ENCODE measurements around the gene PCDHGC4. TPM values are rescaled to one million over a fixed set of nuclear protein-coding genes. Genes with fewer than 3 reads are reported as not detected.
A peak's percentile ranks its signal among the peaks of the same experiment; 100 is the strongest.

The PCDHGC4 gene
- total RNA-seq, 1 donor from 2014 or later, result 4.0 TPM

- Mint-ChIP-seq H3K27me3 (peaks cover 26% of the 10 kb centered on the region), H3K4me1 (ENCODE audit: unreplicated experiment) (peaks cover 12% of the 10 kb centered on the region), H3K4me3 (no peak overlapping the region), H3K27ac (no peak overlapping the region), H3K9me3 (peaks cover 5% of the 10 kb centered on the region), H3K36me3 (peaks cover 44% of the 10 kb centered on the region)
- no peak for TF ChIP-seq CTCF (conservative IDR thresholded peaks at IDR 0.05)
- no peak for DNase-seq (ENCODE audit: extremely low spot score, unreplicated experiment)
Measured at GRCh38 chr5:141490771-141491170, 5.9 kb downstream of the PCDHGC4 start.

- peak overlapping the region; percentile 44 for H3K4me3 Mint-ChIP-seq
- H3K27me3 Mint-ChIP-seq, result peaks cover 24% of the 10 kb centered on the region
- peaks cover 41% of the 10 kb centered on the region for H3K36me3 Mint-ChIP-seq
- H3K27ac Mint-ChIP-seq, result no peak overlapping the region
- H3K9me3 Mint-ChIP-seq, result peaks cover 5% of the 10 kb centered on the region
- no peak for TF ChIP-seq CTCF (conservative IDR thresholded peaks at IDR 0.05)
- no peak for DNase-seq (ENCODE audit: extremely low spot score, unreplicated experiment)
- peaks cover 20% of the 10 kb centered on the region for H3K4me1 Mint-ChIP-seq (ENCODE audit: unreplicated experiment)
Measured at GRCh38 chr5:141491323-141492167, 6.7 kb downstream of the PCDHGC4 start.

- Mint-ChIP-seq H3K27ac (no peak overlapping the region), H3K9me3 (peaks cover 5% of the 10 kb centered on the region), H3K4me1 (ENCODE audit: unreplicated experiment) (peaks cover 21% of the 10 kb centered on the region), H3K4me3 (peak overlapping the region; percentile 44), H3K27me3 (peaks cover 23% of the 10 kb centered on the region), H3K36me3 (peaks cover 34% of the 10 kb centered on the region)
- no peak for TF ChIP-seq CTCF (conservative IDR thresholded peaks at IDR 0.05)
- no peak for DNase-seq (ENCODE audit: extremely low spot score, unreplicated experiment)
Measured at GRCh38 chr5:141492168-141492885, 7.5 kb downstream of the PCDHGC4 start.

GRCh38 chr5:141493500-141494422 is 8.9 kb downstream of the PCDHGC4 start:
- Mint-ChIP-seq H3K27me3 (peaks cover 23% of the 10 kb centered on the region), H3K9me3 (no peaks in the 10 kb centered on the region), H3K4me3 (peak overlapping the region; percentile 59), H3K4me1 (ENCODE audit: unreplicated experiment) (peaks cover 21% of the 10 kb centered on the region), H3K36me3 (peaks cover 28% of the 10 kb centered on the region), H3K27ac (peak overlapping the region; percentile 54)
- no peak for TF ChIP-seq CTCF (conservative IDR thresholded peaks at IDR 0.05)
- DNase-seq (ENCODE audit: extremely low spot score, unreplicated experiment), result no peak

GRCh38 chr5:141494761-141495452 is 10.1 kb downstream of the PCDHGC4 start:
- Mint-ChIP-seq H3K27ac (peak overlapping the region; percentile 58), H3K4me3 (peak overlapping the region; percentile 59), H3K36me3 (peaks cover 25% of the 10 kb centered on the region), H3K4me1 (ENCODE audit: unreplicated experiment) (peaks cover 21% of the 10 kb centered on the region), H3K9me3 (no peaks in the 10 kb centered on the region), H3K27me3 (peaks cover 23% of the 10 kb centered on the region)
- no peak for TF ChIP-seq CTCF (conservative IDR thresholded peaks at IDR 0.05)
- no peak for DNase-seq (ENCODE audit: extremely low spot score, unreplicated experiment)
